PC-9 (cell line): ENCODE data around the gene EFHC1.

Experiments used
- EZH2 ChIP-seq: fragments of 200-600 bp; sonication (generic); IDR thresholded peaks from 2 replicates; pipeline ENCODE4 v1.8.0; 2017; ENCODE audit warnings: antibody characterized with exemption, low read depth
- TF ChIP-seq, protein P1 (sequence below): fragments of 200-600 bp; sonication (generic); conservative IDR thresholded peaks from 2 replicates; pipeline ENCODE4 v1.6.1; 2017; ENCODE audit warnings: mixed run types, antibody characterized with exemption, mild to moderate bottlenecking, moderate library complexity

DNA sequence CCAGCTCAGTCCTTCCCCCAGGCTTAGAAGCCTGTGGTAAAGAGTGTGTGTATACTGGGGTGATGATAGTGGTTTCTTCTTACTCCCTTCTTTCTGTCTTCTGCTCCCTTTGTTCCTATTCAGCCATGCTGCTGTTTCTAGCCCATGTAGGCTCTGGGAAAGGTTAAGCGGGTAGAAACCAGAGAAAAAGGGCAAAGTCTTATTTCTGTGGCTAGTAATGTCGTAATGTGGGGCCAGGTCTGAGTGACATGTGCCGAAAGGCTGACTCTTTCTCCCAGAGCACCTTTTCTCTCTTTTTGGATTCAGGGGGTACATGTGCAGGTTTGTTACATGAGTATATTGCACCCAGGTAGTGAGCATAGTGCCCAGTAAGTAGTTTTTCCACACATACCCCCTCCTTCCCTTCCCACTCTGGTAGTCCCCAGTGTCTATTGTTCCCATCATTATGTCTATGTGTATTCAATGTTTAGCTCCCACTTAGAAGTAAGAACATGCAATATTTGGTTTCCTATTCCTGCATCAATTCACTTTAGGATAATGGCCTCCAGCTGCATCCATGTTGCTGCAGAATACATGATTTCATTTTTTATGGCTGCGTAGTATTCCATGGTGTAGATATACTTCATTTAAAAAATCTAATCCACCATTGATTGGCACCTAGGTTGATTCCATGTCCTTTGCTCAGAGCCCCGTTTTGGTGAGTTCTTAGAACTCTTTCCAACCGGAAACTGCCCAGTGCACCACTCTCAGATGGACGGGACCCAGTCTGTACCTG lies 74.3 kb downstream of the EFHC1 start:
- TF ChIP-seq, protein P1, sequence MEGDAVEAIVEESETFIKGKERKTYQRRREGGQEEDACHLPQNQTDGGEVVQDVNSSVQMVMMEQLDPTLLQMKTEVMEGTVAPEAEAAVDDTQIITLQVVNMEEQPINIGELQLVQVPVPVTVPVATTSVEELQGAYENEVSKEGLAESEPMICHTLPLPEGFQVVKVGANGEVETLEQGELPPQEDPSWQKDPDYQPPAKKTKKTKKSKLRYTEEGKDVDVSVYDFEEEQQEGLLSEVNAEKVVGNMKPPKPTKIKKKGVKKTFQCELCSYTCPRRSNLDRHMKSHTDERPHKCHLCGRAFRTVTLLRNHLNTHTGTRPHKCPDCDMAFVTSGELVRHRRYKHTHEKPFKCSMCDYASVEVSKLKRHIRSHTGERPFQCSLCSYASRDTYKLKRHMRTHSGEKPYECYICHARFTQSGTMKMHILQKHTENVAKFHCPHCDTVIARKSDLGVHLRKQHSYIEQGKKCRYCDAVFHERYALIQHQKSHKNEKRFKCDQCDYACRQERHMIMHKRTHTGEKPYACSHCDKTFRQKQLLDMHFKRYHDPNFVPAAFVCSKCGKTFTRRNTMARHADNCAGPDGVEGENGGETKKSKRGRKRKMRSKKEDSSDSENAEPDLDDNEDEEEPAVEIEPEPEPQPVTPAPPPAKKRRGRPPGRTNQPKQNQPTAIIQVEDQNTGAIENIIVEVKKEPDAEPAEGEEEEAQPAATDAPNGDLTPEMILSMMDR: no peak
- TF ChIP-seq EZH2: no peak
